ENCODE data around the gene SLC7A14. TPM values are rescaled to one million over a fixed set of nuclear protein-coding genes. Genes with fewer than 3 reads are reported as not detected.

Gene SLC7A14
- total RNA-seq, 2 donors from 2014 or later, result not detected

DNA sequence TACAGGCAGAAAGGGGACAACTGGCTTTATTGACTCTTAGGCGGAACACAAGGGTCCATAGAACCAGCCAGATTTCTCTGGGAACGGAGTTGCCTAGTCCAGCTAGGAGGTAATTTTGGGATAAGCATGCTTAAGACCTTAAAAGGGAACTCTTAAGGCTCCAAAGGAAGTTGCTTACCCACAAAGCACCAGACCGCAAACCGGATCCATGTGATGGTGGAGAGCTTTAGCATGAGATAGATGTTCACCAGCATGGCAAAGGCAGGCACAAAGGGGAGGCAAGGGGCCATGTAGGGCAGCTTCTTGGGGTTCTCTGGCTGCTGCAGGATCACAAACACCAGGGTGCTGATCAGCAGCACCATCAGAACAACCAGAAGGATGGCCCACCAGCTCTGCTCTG is 105.8 kb downstream of the SLC7A14 start:
- no peaks in the 10 kb centered on the region for H3K36me3 Mint-ChIP-seq
- ATAC-seq, result no peak
- H3K4me3 Mint-ChIP-seq, result no peak overlapping the region
- no peaks in the 10 kb centered on the region for H3K9me3 Mint-ChIP-seq
- no peak overlapping the region for H3K27ac Mint-ChIP-seq
- no peak for DNase-seq (ENCODE audit: low spot score)
- H3K27me3 Mint-ChIP-seq, result peaks cover 5 to 10% of the 10 kb centered on the region in 2 donors
- H3K4me1 Mint-ChIP-seq (ENCODE audit: low read depth in 2 of 2), result no peaks in the 10 kb centered on the region

DNA sequence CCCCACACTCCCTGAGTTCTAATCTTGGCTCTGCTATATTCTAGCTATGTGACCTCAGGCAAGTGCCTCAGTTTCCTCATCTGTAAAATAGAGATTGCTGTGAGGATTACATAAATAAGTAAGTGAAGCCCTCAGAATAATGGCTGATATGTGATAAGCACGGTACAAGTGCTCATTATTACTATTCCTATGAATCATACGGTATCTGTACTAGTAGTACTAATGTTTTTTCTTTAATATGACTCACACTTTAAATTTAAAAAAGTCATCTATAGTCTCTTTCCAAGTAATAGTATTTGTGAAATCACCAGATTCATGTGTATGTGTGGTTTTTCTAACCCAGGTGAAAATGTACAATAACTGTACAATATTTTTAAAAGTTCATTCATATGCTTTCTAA is 108.5 kb downstream of the SLC7A14 start:
- H3K27me3 Mint-ChIP-seq, result peaks cover 11 to 17% of the 10 kb centered on the region in 2 donors
- DNase-seq (ENCODE audit: low spot score), result no peak
- no peak overlapping the region for H3K27ac Mint-ChIP-seq
- no peak overlapping the region for H3K4me3 Mint-ChIP-seq
- H3K4me1 Mint-ChIP-seq (ENCODE audit: low read depth in 2 of 2), result no peaks in the 10 kb centered on the region
- no peaks in the 10 kb centered on the region for H3K36me3 Mint-ChIP-seq
- H3K9me3 Mint-ChIP-seq, result no peaks in the 10 kb centered on the region
- ATAC-seq, result no peak

DNA sequence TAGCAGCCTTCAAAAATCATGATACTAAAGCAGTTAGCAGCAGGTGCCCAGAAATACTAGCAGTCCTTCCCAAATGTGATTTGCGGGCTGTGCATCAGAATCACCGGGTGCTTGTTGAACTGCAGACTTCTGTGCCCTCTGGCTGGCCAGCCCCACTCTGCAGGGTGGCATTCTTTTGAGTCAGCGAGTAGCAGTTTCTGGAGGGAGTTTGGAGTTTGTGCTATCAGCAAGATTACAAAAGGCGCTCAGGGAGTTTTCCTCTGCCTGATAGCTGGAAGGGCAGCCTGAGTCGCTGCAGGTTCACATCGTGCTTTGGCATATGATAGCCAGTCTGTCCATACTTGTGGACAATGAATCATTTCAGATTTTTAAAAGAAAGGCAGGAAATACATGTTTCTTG is 109.6 kb downstream of the SLC7A14 start:
- H3K4me3 Mint-ChIP-seq, result no peak overlapping the region
- H3K9me3 Mint-ChIP-seq, result no peaks in the 10 kb centered on the region
- no peaks in the 10 kb centered on the region for H3K36me3 Mint-ChIP-seq
- ATAC-seq (no peak), DNase-seq (ENCODE audit: low spot score) (no peak)
- H3K4me1 Mint-ChIP-seq (ENCODE audit: low read depth in 2 of 2), result no peaks in the 10 kb centered on the region
- no peak overlapping the region for H3K27ac Mint-ChIP-seq
- peaks cover 14 to 24% of the 10 kb centered on the region in 2 donors for H3K27me3 Mint-ChIP-seq

DNA sequence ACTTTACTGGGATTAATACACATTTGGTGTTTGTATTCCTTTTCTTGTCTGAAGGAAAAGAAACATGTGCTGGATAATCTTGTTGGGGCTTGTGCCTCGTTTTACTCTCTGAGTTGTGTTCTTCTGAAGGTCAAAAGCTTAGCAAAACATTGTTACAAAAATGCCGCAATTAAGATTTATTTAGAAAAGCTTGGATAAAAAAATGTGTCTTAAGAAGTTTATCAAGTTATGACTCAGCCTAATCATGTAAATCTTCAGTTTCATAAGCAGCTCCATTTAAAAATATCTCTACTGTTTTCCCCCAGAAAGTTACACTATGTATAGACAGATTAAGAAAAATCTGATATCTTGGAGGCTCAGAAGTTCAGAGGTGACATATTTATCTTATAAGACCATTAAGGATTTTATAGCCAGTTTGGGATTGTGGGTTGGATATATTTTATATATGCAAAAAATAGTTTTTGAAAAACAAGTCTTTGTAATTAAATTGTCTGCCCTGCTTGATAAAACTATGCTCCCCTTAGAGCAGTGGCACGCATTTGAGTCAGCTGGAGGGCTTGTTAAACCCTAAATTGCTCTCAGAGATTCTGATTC is 110.7 kb downstream of the SLC7A14 start:
- H3K36me3 Mint-ChIP-seq, result no peaks in the 10 kb centered on the region
- no peak overlapping the region for H3K27ac Mint-ChIP-seq
- peaks cover 18 to 35% of the 10 kb centered on the region in 2 donors for H3K27me3 Mint-ChIP-seq
- DNase-seq (ENCODE audit: low spot score) (no peak), ATAC-seq (no peak)
- no peak overlapping the region for H3K4me3 Mint-ChIP-seq
- no peaks in the 10 kb centered on the region for H3K4me1 Mint-ChIP-seq (ENCODE audit: low read depth in 2 of 2)
- H3K9me3 Mint-ChIP-seq, result no peaks in the 10 kb centered on the region

DNA sequence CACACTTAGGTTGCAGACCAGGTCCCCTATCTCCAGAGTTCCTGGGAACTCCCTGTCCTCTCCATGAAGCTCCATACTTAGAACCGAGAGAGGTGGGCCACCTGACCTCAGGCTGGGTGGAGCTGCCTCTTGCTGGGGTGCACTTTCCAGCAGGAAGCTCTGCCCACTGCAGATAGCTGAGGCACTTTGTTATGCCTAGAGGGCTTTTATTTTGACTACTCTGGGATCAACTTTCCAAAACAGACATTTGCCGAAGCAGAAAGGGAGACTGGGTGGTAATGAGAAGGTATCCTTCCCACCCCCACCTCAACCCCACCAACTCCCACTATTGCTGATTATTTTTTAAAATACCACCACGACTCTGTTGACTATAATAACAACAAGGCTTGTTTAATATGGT is 112.5 kb downstream of the SLC7A14 start:
- Mint-ChIP-seq H3K9me3 (no peaks in the 10 kb centered on the region), H3K4me1 (ENCODE audit: low read depth in 2 of 2) (no peaks in the 10 kb centered on the region), H3K27ac (no peak overlapping the region), H3K36me3 (no peaks in the 10 kb centered on the region), H3K4me3 (no peak overlapping the region), H3K27me3 (peaks cover 23 to 34% of the 10 kb centered on the region in 2 donors)
- ATAC-seq (no peak), DNase-seq (ENCODE audit: low spot score) (no peak)

DNA sequence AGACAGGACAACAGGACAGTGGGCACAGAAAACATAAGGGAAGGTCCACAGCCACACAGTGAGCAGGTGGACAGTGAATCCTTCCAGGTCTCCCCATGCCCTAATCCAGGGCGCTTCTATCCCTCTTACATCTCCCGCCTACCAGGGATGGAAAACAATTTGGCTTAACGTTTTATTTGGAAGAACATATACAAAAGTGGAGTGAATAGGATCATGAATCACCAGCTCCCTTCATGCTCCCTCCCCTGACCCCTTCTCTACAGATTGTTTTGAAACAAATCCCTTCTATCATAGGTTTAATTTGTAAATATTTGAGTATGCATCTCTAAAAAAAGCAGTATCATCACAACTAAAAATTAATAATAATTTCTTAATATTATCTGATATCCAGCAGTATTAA is 114.7 kb downstream of the SLC7A14 start:
- Mint-ChIP-seq H3K27me3 (peaks cover 19 to 34% of the 10 kb centered on the region in 2 donors), H3K4me1 (ENCODE audit: low read depth in 2 of 2) (no peaks in the 10 kb centered on the region), H3K27ac (no peak overlapping the region), H3K9me3 (no peaks in the 10 kb centered on the region), H3K4me3 (no peak overlapping the region), H3K36me3 (no peaks in the 10 kb centered on the region)
- DNase-seq (ENCODE audit: low spot score), result no peak
- no peak for ATAC-seq

DNA sequence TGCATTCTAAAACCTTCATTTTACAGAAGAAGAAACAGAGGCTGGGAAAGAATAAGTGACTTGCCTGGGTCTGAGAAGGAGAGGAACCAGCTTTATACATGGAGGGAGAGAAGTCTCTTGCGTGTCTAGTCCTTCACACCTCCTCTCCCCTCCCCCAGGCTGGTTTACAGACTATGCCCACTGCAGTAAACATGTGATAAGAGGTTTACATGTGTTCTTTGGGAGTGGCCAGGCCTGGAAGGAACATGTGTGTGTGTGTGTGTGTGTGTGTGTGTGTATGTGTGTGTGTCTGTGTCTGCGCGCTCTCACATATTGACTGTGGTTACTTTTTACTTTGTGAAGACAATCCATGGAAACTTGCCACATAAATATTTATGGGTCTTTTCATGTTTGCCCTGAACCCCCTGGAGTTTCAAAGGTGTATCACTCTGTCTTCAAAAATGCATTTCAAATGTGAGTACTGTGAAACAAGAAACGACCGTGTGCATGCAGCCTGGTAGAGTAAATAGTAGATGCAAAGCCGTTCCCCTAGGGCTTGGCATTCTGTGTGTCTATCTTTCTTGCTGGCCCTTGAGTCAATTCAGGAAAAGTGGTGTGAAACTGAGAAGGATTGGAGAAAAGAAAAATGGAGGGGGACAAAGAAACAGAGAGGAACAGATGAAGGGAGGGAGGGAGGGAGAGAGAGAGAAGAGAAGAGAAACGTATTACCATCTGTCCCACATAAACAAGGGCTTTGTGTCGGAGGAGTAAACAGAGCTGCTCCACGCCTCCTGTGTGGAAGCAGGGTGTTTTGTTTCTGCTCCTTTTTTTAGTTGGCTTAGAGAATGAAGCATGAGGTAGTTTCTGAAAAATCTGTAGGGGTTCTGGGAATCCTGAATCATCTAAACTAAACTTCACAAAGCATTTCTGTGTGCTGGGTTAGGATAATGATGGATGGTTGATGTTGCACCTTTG is 115.5 kb downstream of the SLC7A14 start:
- Mint-ChIP-seq H3K36me3 (no peaks in the 10 kb centered on the region), H3K4me1 (ENCODE audit: low read depth in 2 of 2) (no peaks in the 10 kb centered on the region), H3K27ac (no peak overlapping the region), H3K4me3 (no peak overlapping the region), H3K9me3 (no peaks in the 10 kb centered on the region), H3K27me3 (peaks cover 19 to 34% of the 10 kb centered on the region in 2 donors)
- ATAC-seq, result no peak
- no peak for DNase-seq (ENCODE audit: low spot score)

DNA sequence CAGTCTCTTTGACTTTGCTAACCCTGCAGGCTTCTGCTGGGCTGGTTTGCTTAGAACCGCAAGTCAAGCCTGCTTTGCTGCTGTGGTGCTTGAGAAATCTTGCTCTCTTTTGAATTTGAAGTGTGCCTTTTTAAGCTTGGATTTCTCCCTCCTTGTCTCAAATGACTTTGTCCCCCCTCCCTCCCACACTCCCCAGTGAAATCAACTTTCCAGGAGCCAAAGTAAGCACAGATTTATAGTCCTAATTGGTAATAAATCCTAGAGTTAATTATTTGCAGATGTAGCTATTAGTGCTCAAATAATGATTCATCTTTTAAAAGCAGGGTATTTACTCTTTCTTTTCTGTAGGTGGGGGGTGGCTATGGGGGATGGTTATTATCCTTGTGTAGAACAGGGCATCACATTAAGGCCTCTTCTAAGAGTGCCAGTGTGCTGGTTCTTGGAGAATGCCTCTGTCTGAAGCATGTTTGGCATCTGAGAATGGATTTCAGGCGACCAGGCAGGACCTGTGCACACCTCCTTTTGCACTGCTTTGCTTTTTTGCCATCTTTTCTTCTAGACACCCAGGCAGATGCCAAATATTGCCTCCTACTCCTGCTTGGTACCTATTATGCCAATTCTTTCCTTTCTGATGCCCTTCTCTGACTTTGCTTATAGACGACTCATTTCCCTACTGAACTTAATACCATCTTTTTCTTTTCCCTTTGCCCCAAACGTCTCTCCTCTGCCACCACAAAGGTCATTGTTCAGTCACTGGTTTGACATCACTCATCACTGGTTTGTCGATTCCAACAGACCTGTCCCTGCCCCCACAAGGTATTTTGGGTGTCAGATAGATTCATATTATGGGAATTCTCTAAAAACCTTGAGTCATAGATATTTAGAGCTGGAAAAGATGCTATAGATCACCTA is 116.5 kb downstream of the SLC7A14 start:
- Mint-ChIP-seq H3K4me3 (no peak overlapping the region), H3K27me3 (peaks cover 18 to 29% of the 10 kb centered on the region in 2 donors), H3K4me1 (ENCODE audit: low read depth in 2 of 2) (no peaks in the 10 kb centered on the region), H3K36me3 (no peaks in the 10 kb centered on the region), H3K27ac (no peak overlapping the region), H3K9me3 (no peaks in the 10 kb centered on the region)
- DNase-seq (ENCODE audit: low spot score) (no peak), ATAC-seq (no peak)

DNA sequence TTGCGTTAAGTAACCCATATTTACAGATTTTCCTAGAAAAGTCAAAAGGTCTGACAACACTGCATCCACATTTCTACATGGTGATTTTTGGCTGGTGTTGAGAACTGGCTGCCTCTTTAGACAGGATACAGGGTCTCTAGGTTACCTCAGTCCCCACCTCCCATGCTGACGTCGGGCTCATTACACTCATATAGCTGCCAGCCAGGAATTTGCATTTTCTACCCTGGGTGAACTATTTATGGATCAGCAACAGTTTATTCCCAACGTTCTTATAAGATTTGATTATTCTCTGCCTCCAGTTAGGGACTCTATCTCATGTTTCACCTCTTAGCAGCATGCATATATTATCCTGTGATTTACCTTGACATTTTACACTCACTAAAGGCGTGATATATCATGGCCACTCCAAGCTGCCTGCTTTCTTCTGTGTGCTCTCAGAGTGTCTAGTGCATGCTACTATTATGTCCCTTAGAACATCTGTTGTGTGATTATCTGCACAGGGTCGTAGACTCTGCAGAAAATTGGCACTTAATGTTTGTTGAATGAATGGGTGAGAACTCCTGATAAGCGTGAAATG is 118.2 kb downstream of the SLC7A14 start:
- H3K27ac Mint-ChIP-seq, result no peak overlapping the region
- H3K36me3 Mint-ChIP-seq, result no peaks in the 10 kb centered on the region
- no peak overlapping the region for H3K4me3 Mint-ChIP-seq
- ATAC-seq (no peak), DNase-seq (ENCODE audit: low spot score) (no peak)
- H3K9me3 Mint-ChIP-seq, result no peaks in the 10 kb centered on the region
- no peaks in the 10 kb centered on the region for H3K4me1 Mint-ChIP-seq (ENCODE audit: low read depth in 2 of 2)
- H3K27me3 Mint-ChIP-seq, result peaks cover 24 to 41% of the 10 kb centered on the region in 2 donors

DNA sequence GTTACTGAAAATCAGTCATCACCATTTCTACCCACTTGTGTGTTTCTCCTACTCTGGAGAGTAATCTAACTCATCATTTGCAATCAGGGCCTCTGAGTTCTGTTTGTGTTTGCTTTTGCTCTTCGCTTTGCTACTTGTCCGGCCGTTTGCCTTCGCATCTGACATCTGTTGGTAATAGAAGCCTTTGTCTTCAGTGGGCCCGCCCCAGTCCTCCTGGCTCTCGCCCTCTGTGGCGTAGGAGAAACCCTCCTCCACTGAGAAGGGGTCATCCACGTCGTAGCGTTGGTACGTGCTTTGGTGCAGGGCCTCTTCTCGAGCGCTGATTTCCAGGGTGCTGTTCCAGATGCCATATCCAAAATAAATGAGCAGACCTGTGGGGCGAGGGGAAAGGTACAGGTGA is 118.9 kb downstream of the SLC7A14 start:
- Mint-ChIP-seq H3K27ac (no peak overlapping the region), H3K4me1 (ENCODE audit: low read depth in 2 of 2) (no peaks in the 10 kb centered on the region), H3K9me3 (no peaks in the 10 kb centered on the region)

DNA sequence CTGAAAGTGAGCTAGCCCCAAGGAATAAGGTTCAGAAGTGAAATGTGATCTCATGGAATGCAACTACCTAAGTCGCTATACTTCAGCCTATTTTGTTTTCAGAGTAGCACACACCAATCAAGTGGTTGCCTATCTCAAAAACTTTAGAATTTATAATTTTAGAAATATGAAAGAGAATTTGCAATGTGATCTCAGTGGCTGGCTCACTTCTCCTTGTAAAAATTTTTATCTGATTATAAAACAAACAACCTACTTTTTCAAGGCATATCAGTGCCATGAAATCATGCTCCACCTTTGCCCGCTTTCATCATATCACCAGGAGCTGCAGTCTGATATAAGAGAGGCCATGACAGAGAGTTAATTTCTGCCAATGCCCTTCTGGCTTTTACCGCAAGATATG is 119.9 kb downstream of the SLC7A14 start:
- peaks cover 26 to 37% of the 10 kb centered on the region in 2 donors for H3K27me3 Mint-ChIP-seq
- no peaks in the 10 kb centered on the region for H3K4me1 Mint-ChIP-seq (ENCODE audit: low read depth in 2 of 2)

More for the DNA sequence above, 118.9 kb downstream of the SLC7A14 start:
- Mint-ChIP-seq H3K36me3 (no peaks in the 10 kb centered on the region), H3K4me3 (no peak overlapping the region), H3K27me3 (peaks cover 26 to 42% of the 10 kb centered on the region in 2 donors)
- ATAC-seq, result peak in 1 of 2 donors; percentile 41
- DNase-seq (ENCODE audit: low spot score), result no peak

DNA sequence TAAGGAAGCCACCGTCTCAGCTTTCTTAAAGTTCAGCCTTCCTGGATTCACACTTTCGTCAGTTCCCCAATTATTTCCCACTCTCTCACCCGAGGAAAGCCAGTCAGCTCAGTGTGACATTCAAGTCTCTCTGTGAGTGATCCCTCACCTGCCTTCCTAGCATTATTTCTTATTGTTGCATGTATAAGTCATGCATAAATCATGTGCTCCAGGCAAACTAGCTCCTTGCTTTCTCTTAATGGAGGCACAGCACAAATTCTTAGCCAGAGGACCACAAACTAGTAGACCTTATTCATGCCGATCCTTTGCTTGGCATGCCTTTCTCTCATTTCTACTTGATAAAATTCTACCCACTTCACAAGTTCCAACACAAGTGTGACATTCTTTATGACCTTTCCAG is 122.9 kb downstream of the SLC7A14 start:
- ATAC-seq, result no peak
- H3K27me3 Mint-ChIP-seq, result peaks cover 21 to 23% of the 10 kb centered on the region in 2 donors
- H3K27ac Mint-ChIP-seq, result no peak overlapping the region
- no peaks in the 10 kb centered on the region for H3K36me3 Mint-ChIP-seq
- no peak overlapping the region for H3K4me3 Mint-ChIP-seq
- no peak for DNase-seq (ENCODE audit: low spot score)
- H3K4me1 Mint-ChIP-seq (ENCODE audit: low read depth in 2 of 2), result no peaks in the 10 kb centered on the region
- H3K9me3 Mint-ChIP-seq, result no peaks in the 10 kb centered on the region

More for the DNA sequence above, 119.9 kb downstream of the SLC7A14 start:
- no peak for ATAC-seq
- Mint-ChIP-seq H3K36me3 (no peaks in the 10 kb centered on the region), H3K9me3 (no peaks in the 10 kb centered on the region), H3K4me3 (no peak overlapping the region), H3K27ac (no peak overlapping the region)
- DNase-seq (ENCODE audit: low spot score), result no peak

DNA sequence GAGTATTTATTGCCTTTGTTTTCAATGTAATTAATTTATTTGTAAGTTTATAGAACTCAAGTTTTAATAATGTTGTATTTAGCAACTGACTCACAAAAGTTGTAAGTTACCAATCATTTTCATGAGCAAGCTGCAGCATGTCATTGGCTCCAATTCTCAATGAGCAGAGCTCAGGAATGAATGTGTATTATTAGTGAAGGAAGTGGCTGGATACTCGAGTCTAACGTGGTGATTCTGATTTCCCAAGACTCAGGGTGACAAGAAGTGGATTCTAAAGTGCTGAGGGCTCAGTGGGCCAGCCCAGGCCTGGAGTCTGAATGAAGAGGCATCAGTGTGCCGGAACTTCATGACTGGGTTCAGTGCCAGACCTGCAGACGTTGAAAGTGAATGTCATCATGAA is 127.6 kb downstream of the SLC7A14 start:
- DNase-seq (ENCODE audit: low spot score) (no peak), ATAC-seq (no peak)
- H3K4me1 Mint-ChIP-seq (ENCODE audit: low read depth in 2 of 2), result no peaks in the 10 kb centered on the region
- no peaks in the 10 kb centered on the region for H3K36me3 Mint-ChIP-seq
- no peaks in the 10 kb centered on the region for H3K9me3 Mint-ChIP-seq
- no peak overlapping the region for H3K27ac Mint-ChIP-seq
- H3K27me3 Mint-ChIP-seq, result peaks cover 17 to 28% of the 10 kb centered on the region in 2 donors
- no peak overlapping the region for H3K4me3 Mint-ChIP-seq

Measured in natural killer cell treated with Interleukin-12 subunit alpha and Interleukin-12 subunit beta and Interleukin-15 and Interleukin-18, amount 100 ng/mL, for 72 hours (primary cell).